NCI-H2171 treated with DMSO at 0.1 percent for 48 hours (cell line): ENCODE results near the gene KIF5B.
"Not testable (repeated sequence)": the region's sequence is repeated elsewhere in the genome, so short reads cannot be mapped to it uniquely, and the experiment has no call there.

ENCODE experiments used
- DNase-seq: peaks from one replicate; lab custom pipeline; 2025; lab: John Stamatoyannopoulos, UW

KIF5B gene

DNA sequence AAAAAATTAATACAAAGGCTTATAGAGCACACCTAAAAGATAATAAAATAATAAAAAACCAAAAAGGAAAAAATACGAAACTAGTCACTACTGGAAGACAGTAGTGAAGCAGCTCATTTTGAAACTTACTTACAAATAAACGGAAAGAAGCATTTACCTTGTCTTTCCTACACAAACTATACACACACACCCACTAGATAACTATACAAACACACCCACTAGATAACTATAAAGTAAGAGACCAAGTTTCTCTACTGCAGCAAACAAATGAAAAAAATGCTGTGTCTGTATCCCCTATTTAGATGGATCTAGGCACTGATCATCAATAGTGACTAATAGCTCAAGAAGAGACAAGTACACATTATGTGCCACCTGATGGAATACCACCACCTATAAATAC lies 49.2 kb downstream of the KIF5B start:
- no peak for DNase-seq

DNA sequence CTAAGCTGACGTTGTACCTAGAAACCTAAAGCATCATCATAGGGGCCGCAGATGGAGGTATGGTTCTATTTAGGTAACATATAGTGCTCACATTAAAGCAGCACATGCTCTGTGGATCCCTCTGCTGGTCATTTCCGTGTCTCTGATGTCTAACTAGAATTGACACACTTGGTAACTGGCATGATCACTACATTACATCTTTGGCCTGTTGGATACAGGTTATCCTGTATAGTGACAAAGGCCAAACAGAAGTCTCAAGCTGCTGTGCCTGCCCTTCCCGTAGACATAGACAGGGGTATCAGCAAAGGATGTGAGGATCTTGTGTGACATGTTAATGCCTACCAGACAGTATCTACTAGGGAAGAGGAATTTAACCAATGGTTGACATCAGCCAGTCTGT lies 51.2 kb downstream of the KIF5B start:
- peak; percentile 3 for DNase-seq

DNA sequence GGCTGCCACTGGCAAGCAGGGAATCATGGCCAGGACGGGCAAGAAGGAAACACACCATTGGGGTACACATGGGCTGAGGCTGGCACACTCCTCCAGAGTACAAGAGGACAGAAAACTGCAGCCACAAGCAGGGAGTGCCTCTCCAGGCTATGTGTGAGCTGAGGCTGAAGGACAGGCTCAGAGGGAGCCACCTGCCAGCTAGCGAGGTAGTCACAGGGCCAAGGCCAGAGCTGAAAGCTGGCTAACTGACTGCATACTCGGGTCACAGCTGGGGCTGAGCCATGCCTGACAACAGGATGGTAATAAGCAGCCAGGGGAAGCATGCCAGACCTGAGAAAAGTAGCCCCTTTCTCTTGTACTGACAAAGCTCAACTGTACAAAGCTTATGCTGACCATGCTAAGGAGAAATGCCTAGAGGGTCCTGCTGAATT lies 52.0 kb downstream of the KIF5B start:
- DNase-seq, result peak; percentile 5

DNA sequence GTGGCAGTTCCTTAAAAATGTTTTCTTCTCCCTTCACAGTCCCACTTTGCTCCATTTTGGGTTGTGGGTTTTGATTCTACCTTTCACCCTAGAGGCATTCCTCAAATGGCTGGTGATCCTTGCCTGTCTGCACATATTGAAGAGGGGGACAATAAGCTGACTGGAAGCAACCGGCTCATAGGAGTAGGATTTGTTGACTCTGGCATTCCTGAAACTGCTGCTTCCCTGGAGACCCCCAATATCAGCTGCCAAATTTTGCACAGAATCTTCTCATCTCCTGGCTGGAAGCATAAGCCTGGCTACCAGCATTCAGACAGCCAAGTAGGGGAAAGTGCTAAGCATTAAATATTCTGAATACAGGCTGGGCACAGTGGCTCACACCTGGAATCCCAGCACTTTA lies 53.7 kb downstream of the KIF5B start:
- DNase-seq, result no peak

DNA sequence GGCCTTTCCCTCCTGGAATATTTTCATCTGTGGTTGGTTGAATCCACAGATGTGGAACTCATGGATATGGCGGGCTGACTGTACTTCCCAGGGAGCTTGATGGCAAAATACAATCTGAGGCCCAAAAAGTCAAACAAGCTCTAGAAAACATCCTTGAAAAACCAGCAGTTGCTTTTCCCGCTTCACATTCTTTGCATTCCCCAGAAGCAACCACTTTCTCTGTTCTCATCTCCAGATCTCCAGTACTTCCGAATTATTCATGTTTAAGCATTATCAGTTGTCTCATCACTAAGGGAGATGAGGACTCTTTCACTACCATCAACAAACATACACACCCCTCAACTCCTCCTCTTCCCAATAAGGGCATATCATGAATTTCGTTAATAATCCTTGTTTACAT lies 55.3 kb downstream of the KIF5B start:
- DNase-seq, result no peak

DNA sequence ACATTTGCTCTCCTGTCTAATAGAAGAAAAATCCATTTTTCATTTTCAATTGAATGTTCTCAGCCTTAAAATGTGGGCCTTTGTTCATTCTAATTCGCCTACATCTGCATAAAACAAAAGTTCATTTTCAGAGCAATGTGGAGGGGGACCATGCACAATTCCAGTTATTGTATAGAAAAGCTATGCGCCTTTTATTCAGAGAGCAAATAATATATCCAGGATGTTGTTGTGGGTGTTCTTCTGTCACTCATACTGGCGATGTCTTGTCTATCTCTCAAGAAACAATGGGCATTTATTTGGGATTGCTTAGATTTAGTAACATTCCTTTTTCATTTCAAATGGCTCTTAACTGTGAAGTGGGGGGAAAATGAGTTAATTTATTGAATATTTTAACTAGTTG lies 56.4 kb downstream of the KIF5B start:
- no peak for DNase-seq

DNA sequence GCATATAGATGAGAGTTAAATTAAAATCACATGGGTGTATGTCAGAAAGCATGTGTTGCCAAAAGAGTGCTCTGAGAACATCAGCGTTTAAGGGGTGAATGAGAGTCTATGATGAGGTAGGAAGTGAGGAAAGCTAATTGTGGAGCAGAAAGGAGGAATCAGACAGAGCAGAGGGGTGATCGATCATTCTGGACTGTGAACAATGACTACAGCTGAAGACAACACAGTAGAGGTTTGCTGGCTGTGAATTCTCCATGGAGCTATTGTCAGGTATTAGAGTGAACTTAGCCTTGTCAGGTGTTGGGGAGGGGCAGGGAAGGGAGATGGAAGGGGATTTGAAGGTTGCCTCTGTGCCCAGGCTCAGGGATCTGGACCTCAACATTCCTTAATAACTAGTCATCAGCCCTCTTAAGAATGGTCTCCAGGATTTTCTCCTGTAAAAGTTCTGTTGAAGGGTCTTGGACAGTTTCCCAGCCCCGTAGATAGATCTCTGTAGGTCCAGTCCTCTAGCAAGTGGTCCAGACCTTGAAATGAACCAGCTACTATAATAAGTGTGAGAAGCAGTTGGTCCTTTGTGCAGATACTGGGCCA lies 57.1 kb downstream of the KIF5B start:
- DNase-seq, result no peak

DNA sequence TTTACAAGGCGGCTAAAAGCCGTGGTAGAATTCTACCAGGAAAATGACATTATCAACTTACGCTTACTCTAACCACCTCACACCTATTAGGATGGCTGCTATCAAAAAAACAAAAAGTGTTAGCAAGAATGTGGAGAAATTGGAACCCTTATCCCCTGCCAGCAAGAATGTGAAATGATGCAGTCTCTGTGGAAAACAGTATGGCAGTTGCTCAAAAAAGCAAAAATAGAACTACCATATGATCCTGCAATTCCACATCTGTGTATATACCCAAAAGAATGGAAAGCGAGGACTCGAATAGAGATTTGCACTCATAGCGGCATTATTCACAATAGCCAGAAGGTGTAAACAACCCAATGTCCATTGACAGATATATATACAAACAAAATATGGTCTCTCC lies 61.3 kb downstream of the KIF5B start:
- DNase-seq, result no peak

DNA sequence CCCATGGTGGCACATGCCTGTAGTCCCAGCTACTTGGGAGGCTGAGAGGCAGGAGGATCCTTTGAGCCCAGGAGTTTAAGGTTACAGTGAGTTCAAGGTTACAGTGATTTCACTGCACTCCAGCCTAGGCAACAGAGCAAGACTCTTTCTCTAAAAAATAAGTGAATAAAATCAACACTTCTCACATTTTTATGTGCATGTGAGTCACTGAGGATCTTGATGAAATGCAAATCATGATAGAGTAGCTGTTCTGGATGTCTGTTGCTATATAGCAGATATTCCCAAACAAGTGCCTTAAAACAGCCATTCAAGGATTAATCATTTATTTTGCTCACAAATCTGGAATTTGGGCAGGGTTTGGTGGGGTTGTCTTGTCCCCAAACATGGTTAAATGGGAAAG lies 65.3 kb downstream of the KIF5B start:
- DNase-seq, result no peak

DNA sequence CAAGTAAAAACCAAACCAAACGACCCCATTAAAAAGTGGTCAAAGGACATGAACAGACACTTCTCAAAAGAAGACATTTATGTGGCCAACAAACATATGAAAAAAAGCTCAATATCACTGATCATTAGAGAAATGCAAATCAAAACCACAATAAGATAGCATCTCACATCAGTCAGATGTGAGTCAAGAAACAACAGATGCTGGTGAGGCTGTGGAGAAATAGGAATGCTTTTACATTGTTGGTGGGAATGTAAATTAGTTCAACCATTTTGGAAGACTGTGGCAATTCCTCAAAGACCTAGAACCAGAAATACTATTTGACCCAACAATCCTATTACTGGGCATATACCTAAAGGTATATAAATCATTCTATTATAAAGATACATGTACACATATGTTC lies 68.4 kb downstream of the KIF5B start:
- DNase-seq, result not testable (repeated sequence)

DNA sequence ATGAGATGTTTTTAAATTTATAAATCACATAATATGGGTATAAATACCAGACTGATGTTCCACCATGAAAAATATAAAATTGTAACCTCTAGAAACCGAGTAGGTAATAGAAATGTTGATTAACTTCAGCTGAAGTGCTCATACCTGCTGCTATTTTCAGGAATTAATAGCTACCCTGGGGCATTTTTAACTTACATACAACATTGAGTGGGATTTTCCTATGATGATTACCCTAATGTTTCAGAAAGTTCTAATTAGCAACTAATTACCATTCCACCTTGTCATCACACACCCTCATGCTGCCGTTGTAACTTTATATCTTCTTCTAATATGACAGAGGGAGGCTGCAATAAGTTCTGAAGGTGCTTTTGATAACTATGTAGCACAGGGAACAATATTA lies 74.1 kb downstream of the KIF5B start:
- DNase-seq, result no peak

DNA sequence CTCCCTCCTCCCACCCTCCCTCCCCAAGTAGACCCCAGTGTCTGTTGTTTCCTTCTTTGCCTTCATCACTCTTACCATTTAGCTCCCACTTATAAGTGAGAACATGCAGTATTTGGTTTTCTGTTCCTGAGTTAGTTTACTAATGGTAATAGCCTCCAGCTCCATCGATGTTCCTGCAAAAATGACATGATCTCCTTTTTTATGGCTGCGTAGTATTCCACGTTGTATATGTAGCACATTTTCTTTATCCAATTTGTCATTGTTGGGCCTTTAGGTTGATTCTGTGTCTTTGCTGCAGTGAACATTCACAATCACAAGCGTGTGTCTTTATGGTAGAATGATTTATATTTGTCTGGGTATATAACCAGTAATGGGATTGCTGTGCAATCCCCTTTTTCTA lies 75.8 kb downstream of the KIF5B start:
- no peak for DNase-seq

DNA sequence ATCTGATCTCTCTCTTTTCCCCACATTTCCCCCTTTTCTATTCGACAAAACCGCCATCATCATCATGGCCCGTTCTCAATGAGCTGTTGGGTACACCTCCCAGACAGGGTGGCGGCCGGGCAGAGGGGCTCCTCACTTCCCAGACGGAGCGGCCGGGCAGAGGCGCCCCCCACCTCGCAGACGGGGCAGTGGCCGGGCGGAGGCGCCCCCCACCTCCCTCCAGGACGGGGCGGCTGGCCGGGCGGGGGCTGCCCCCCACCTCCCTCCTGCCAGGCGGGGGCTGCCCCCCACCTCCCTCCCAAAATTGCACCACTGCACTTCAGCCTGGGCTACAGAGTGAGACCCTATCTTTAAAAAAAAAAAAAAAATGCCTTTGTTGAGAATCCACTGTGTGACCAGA lies 77.2 kb downstream of the KIF5B start:
- DNase-seq, result not testable (repeated sequence)

DNA sequence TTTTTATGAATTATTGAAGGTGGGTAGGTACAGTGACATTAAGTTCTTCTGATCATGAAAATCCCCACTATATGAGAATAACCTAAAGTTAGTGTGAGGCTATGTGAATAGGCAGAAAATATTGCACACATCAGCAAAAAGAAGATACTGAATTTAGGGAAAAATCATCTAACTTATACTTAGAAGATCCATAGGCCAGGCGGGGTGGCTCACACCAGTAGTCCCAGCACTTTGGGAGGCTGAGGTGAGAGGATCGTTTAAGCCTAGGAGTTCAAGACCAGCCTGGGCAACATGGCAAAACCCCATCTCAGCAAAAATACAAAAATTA lies 78.1 kb downstream of the KIF5B start:
- no peak for DNase-seq

DNA sequence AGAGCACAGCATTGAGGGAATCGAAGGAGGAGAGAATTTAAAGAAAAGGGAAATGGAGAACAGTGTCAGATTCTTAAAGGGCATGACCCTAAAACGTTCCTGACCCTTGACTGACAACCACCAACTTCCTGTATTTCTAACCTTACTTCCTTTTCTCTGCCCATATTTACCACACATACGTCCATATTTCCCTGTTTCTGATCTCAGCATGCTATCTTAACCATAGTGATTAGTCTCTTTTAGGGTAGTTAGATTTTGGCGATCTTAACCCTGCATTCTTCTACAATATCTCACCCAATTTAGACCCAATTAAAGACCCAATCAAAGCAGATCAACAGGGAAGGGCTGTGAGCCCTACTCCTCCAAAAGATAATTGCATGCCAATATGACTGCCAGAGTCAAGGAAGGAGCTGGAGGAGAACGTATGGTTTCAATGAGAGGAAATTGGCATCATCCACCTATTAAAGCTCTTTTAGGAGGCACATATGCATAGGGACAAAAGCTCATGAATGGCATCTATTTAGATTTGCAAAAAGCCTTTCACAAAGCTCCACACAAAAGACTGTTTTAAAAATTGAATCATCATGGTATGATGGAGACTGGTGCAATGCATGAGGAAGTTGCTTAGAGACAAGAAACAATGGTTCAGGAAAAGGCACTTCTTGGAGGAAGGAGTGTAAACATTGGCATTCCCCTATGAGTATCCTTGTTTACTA lies 78.6 kb downstream of the KIF5B start:
- no peak for DNase-seq

DNA sequence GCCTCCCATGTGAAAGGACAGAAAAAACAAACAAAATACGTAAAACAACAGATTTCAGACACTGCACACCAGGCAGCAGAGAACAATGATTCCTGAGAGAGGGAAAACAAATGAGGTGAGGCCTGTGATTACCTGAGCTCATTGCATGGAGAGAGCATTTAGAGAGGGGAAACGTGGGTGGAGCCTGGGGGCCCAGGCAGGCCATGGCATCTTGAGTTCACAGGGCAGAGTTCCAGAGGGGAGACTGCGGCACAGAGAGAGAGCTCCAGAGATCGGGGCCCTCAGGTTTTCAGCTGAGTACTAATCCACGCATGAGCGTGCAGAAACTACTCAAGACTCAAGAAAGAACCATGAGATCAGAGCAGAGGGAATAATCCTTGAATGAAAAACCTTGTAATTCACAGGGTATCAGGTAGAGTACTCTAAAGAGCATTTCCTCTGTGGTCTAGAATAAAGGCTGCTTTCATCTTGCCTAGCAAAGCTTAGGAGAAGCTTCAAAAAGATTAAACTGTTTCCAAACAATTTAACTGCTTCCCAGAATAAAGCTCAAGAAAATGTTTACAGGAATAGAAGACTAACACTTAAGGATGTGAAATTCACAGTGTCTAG lies 81.0 kb downstream of the KIF5B start:
- no peak for DNase-seq

DNA sequence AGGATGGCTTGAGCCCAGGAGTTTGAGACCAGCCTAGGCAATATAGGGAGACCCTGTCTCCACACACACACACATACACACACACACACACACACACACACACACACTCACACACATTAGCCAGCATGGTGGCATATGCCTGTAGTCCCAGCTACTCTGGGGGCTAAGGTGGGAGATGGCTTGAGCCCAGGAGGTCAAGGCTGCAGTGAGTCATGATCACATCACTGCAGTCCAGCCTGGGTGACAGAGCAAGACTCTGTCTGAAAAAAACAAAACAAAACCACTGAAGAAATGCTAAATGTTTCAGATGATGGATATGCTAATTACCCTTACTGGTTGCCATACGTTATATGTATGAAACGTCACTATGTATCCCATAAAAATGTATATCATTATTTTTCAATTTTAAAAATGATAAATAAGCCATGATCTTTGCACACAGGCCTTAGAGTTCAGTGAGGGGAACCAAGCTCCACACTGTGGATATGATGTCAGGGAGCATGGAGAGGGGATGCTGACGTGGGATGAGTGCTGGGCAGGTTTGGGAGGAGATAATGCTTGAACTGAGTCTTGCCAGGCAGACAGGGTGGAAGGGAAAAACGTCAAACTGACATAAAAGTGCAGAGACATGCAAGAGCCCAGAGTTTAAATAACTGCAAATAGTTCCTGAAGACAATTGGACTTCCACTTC lies 81.6 kb downstream of the KIF5B start:
- no peak for DNase-seq

DNA sequence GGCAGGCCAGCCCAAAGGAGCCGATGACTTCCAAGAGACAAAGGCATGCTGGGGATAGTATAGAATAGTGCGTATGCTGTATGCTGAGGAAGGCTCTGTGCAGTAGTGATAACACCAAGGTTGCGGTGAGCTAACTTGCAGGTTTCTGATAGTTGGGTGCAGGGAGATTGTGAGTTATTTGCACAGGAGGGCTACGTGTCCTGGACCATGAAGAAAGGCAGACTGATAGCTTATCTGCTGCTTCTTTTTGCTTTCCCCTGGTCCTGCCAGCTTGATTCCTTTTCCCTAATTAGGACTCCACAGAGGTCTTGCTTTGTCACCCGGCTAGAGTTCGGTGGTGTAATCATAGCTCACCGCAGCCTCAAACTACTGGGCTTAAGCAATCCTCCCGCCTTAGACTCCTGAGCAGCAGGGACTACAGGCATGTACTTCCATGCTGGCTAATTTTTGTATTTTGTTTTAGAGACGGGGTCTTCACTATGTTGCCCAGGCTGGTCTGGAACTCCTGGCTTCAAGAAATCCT lies 83.6 kb downstream of the KIF5B start:
- DNase-seq, result no peak

DNA sequence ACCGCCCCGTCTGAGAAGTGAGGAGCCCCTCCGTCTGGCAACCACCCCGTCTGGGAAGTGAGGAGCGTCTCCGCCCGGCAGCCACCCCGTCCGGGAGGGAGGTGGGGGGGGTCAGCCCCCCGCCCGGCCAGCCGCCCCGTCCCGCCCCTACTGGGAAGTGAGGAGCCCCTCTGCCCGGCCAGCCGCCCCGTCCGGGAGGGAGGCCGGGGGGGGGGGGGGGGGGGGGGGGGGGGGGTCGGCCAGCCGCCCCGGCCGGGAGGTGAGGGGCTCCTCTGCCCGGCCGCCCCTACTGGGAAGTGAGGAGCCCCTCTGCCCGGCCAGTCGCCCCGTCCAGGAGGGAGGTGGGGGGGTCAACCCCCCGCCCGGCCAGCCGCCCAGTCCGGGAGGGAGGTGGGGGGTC lies 86.4 kb downstream of the KIF5B start:
- not testable (repeated sequence) for DNase-seq

DNA sequence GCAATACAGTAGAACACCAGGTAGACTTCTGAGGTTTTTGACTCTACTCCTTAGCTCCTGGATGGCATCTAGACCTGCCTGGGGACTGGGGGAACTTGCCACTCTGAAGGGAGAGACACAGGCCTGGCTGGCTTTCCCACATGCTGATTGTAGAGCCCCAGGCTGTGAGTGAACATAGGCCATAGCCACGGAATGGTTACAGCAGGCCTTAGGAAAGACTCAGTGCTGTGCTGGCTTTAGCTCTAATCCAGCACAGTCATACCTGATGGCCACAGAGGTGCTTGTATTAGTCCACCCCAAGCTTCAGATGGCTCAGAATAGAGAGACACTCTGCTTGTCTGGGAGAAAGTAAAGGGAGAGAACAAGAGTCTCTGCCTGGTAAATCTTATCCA lies 92.6 kb downstream of the KIF5B start:
- no peak for DNase-seq

DNA sequence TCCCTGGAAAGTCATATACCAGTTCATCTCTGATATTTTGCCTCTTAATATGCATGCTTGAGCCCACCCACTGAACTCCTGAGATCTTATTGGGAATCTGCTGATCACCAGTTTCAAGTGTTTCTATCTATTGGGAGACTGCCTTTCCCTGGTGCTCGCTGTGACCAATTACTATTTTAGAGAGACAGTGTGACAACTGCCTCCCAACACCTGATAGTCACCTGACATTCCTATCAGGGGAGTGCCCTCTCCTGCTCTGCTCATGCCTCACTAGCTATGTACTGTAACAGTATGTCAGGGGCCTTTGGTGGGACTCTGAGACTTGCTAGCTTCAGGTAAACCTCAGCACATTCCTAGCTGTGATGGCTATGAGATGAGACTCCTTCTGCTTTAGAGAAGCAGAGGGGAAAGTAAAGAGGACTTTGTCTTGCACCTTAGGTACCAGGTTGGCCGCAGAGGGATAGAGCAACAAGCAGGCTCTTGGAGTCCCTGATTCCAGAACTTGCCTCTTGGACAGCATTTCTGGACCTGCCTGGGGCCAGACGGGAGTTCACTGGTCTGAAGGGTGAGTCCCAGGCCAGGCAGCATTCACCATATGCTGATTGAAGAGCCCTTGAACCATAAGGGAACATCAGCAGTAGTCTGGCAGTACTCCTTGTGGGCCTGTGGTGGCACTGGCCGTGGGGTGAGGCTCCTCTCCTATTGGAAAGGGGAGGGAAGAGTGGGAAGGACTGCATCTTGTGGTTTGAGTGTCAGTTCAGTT lies 93.2 kb downstream of the KIF5B start:
- no peak for DNase-seq
